ENCODE measurements around the gene SMYD3. TPM values are rescaled to one million over a fixed set of nuclear protein-coding genes. Genes with fewer than 3 reads are reported as not detected.

The SMYD3 gene
- polyA plus RNA-seq, 2 of the 4 experiments (the other 2 are of a cell fraction) = 18.2 to 35.2 TPM

DNA sequence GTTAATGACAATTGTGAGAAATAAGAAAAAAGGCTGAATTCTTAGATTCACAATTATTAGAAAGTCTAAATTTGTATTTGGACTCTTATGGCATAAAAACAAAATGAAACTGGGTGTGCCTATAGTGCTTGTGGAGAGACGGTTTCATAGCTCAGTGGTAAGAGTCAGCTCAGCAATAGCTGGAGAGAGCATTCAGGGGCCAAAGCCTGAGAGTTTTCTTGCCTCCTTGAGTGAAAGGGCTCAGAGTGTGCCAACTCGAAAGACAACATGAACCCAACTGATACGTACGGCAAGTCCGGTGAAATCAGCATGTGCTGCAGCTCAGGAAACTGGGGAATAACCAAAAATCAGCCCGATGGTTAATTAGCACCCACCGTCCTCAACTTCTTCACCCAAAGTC, 577.9 kb downstream of the SMYD3 start:
- no peaks in the 10 kb centered on the region for H3K4me1 ChIP-seq
- ChIA-PET CTCF (no interaction called here), POLR2A (no interaction called here)
- H3K4me2 ChIP-seq = no peak overlapping the region
- ATAC-seq = no peak
- TF ChIP-seq NPAS2 (CRISPR knock-in tag; IDR thresholded peaks at IDR 0.05; ENCODE audit: borderline replicate concordance) = no peak
- TF ChIP-seq, protein P1, sequence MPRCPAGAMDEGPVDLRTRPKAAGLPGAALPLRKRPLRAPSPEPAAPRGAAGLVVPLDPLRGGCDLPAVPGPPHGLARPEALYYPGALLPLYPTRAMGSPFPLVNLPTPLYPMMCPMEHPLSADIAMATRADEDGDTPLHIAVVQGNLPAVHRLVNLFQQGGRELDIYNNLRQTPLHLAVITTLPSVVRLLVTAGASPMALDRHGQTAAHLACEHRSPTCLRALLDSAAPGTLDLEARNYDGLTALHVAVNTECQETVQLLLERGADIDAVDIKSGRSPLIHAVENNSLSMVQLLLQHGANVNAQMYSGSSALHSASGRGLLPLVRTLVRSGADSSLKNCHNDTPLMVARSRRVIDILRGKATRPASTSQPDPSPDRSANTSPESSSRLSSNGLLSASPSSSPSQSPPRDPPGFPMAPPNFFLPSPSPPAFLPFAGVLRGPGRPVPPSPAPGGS (IDR thresholded peaks at IDR 0.05) = no peak
- 82% methylated on average over 7 of the region's 7 CpGs for WGBS (ENCODE audit: missing lambda C conversion rate)
- no peak for FAIRE-seq
- no peak overlapping the region for H3K27ac ChIP-seq
- no peak overlapping the region for H3K4me3 ChIP-seq
- DNase-seq (ENCODE audit: low read depth in 1 of 2, low spot score in 1 of 2) = no peak
- H3K9me3 ChIP-seq = no peaks in the 10 kb centered on the region

GRCh38 chr1:245926888-245927287, 580.2 kb downstream of the SMYD3 start:
- no peaks in the 10 kb centered on the region for H3K4me1 ChIP-seq
- no peak overlapping the region for H3K4me3 ChIP-seq
- no peak overlapping the region for H3K4me2 ChIP-seq
- TF ChIP-seq CHD4 (IDR thresholded peaks at IDR 0.05; ENCODE audit: borderline replicate concordance) (no peak), ZNF302 (CRISPR knock-in tag; IDR thresholded peaks at IDR 0.05) (no peak), MAX (IDR thresholded peaks at IDR 0.05) (no peak), GATA3 (IDR thresholded peaks at IDR 0.05; ENCODE audit: borderline replicate concordance) (no peak), RFX5 (IDR thresholded peaks at IDR 0.05) (no peak), RAD21 (conservative IDR thresholded peaks at IDR 0.05 in 1 of 2, IDR thresholded peaks at IDR 0.05 in 1 of 2) (no peak), ATOH8 (CRISPR knock-in tag; IDR thresholded peaks at IDR 0.05; ENCODE audit: low read depth) (no peak)
- TF ChIP-seq, protein P2, sequence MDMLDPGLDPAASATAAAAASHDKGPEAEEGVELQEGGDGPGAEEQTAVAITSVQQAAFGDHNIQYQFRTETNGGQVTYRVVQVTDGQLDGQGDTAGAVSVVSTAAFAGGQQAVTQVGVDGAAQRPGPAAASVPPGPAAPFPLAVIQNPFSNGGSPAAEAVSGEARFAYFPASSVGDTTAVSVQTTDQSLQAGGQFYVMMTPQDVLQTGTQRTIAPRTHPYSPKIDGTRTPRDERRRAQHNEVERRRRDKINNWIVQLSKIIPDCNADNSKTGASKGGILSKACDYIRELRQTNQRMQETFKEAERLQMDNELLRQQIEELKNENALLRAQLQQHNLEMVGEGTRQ (IDR thresholded peaks at IDR 0.05) = no peak
- 54% methylated on average over 3 of the region's 3 CpGs for WGBS (ENCODE audit: missing lambda C conversion rate)
- FAIRE-seq (no peak), ATAC-seq (no peak), DNase-seq (ENCODE audit: low read depth in 1 of 2, low spot score in 1 of 2) (no peak)
- no peak overlapping the region for H3K27ac ChIP-seq
- CTCF ChIA-PET = no interaction called here
- no peaks in the 10 kb centered on the region for H3K9me3 ChIP-seq
- POLR2A ChIA-PET = no interaction called here

- H3K4me3 ChIP-seq = no peak overlapping the region
- FAIRE-seq = no peak
- no peaks in the 10 kb centered on the region for H3K9me3 ChIP-seq
- H3K4me2 ChIP-seq = no peak overlapping the region
- ChIA-PET CTCF (no interaction called here), POLR2A (no interaction called here)
- ATAC-seq = no peak
- DNase-seq (ENCODE audit: low read depth in 1 of 2, low spot score in 1 of 2) = no peak
- 76% methylated on average over 7 of the region's 7 CpGs for WGBS (ENCODE audit: missing lambda C conversion rate)
- TF ChIP-seq RCOR1 (IDR thresholded peaks at IDR 0.05; ENCODE audit: low read depth, low read length) = no peak
- no peak for TF ChIP-seq FOSB (CRISPR knock-in tag; IDR thresholded peaks at IDR 0.05)
- TF ChIP-seq, protein P3, sequence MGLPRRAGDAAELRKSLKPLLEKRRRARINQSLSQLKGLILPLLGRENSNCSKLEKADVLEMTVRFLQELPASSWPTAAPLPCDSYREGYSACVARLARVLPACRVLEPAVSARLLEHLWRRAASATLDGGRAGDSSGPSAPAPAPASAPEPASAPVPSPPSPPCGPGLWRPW (IDR thresholded peaks at IDR 0.05) = no peak
- TF ChIP-seq, protein P4, sequence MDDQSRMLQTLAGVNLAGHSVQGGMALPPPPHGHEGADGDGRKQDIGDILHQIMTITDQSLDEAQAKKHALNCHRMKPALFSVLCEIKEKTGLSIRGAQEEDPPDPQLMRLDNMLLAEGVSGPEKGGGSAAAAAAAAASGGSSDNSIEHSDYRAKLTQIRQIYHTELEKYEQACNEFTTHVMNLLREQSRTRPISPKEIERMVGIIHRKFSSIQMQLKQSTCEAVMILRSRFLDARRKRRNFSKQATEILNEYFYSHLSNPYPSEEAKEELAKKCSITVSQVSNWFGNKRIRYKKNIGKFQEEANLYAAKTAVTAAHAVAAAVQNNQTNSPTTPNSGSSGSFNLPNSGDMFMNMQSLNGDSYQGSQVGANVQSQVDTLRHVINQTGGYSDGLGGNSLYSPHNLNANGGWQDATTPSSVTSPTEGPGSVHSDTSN (IDR thresholded peaks at IDR 0.05) = no peak
- TF ChIP-seq ESRRA (IDR thresholded peaks at IDR 0.05; ENCODE audit: borderline replicate concordance, low read length) = no peak
- TF ChIP-seq POLR2AphosphoS2 (conservative IDR thresholded peaks at IDR 0.05; ENCODE audit: low read length) = no peak
- no peak for TF ChIP-seq MAZ (IDR thresholded peaks at IDR 0.05; ENCODE audit: borderline replicate concordance, low read depth, low read length)
- TF ChIP-seq, protein P5, sequence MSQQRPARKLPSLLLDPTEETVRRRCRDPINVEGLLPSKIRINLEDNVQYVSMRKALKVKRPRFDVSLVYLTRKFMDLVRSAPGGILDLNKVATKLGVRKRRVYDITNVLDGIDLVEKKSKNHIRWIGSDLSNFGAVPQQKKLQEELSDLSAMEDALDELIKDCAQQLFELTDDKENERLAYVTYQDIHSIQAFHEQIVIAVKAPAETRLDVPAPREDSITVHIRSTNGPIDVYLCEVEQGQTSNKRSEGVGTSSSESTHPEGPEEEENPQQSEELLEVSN (IDR thresholded peaks at IDR 0.05; ENCODE audit: borderline replicate concordance, low read depth) = no peak
- no peak for TF ChIP-seq CBX8 (IDR thresholded peaks at IDR 0.05)
- no peak for TF ChIP-seq PHF8 (IDR thresholded peaks at IDR 0.05; ENCODE audit: borderline replicate concordance, low read depth)
- TF ChIP-seq, protein P6, sequence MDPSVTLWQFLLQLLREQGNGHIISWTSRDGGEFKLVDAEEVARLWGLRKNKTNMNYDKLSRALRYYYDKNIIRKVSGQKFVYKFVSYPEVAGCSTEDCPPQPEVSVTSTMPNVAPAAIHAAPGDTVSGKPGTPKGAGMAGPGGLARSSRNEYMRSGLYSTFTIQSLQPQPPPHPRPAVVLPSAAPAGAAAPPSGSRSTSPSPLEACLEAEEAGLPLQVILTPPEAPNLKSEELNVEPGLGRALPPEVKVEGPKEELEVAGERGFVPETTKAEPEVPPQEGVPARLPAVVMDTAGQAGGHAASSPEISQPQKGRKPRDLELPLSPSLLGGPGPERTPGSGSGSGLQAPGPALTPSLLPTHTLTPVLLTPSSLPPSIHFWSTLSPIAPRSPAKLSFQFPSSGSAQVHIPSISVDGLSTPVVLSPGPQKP (IDR thresholded peaks at IDR 0.05; ENCODE audit: low read depth, low read length) = no peak
- TF ChIP-seq NFE2L2 (conservative IDR thresholded peaks at IDR 0.05; ENCODE audit: low read length) = no peak
- H3K27ac ChIP-seq = no peak overlapping the region
- no peaks in the 10 kb centered on the region for H3K4me1 ChIP-seq
Measured at GRCh38 chr1:245923215-245923614, 583.9 kb downstream of the SMYD3 start.
